Effector memory CD8-positive, alpha-beta T cell (primary cell): ENCODE results near the gene ZFP3.
"Not testable (repeated sequence)": the region's sequence is repeated elsewhere in the genome, so short reads cannot be mapped to it uniquely, and the experiment has no call there.

ENCODE experiments used
- ATAC-seq: fragments of 150-1000 bp; cut with Tn5 transposase; replicated peaks from 2 replicates; pipeline ENCODE4 v1.10.0; 2021; ENCODE audit warnings: mild to moderate bottlenecking, moderate library complexity
- DNase-seq, 3 experiments: peaks; one replicate each; pipeline ENCODE4 v3.0.0; 2021
- H3K27ac Mint-ChIP-seq, 2 donors: one replicate each; pipeline ENCODE4 v1.8.0; 2022; ENCODE audit warnings: mild to moderate bottlenecking in 2 of 2, mixed read lengths in 2 of 2, moderate library complexity in 2 of 2
- H3K27me3 Mint-ChIP-seq, 2 donors: one replicate each; pipeline ENCODE4 v1.8.0; 2022; ENCODE audit warnings: mixed read lengths in 2 of 2
- H3K36me3 Mint-ChIP-seq: one replicate; pipeline ENCODE4 v1.8.0; 2022; ENCODE audit warnings: mild to moderate bottlenecking, moderate library complexity, mixed read lengths; ENCODE audit not compliant: insufficient read depth
- H3K4me1 Mint-ChIP-seq, 2 donors: one replicate each; pipeline ENCODE4 v1.8.0; 2022; ENCODE audit warnings: low read depth in 2 of 2, mixed read lengths in 2 of 2
- H3K4me3 Mint-ChIP-seq, 2 donors: one replicate each; pipeline ENCODE4 v1.8.0; 2022; ENCODE audit warnings: mild to moderate bottlenecking in 2 of 2, mixed read lengths in 2 of 2, moderate library complexity in 2 of 2
- H3K9me3 Mint-ChIP-seq, 2 donors: one replicate each; pipeline ENCODE4 v1.8.0; 2022; ENCODE audit warnings: mixed read lengths in 2 of 2

Gene ZFP3

GRCh38 chr17:5097101-5097834 is 19.0 kb downstream of the ZFP3 start:
- ATAC-seq: peak; percentile 70
- peak in 2 of 3 experiments; percentile 15 to 16 for DNase-seq
- peaks cover 14 to 18% of the 10 kb centered on the region in 2 donors for H3K9me3 Mint-ChIP-seq

DNA sequence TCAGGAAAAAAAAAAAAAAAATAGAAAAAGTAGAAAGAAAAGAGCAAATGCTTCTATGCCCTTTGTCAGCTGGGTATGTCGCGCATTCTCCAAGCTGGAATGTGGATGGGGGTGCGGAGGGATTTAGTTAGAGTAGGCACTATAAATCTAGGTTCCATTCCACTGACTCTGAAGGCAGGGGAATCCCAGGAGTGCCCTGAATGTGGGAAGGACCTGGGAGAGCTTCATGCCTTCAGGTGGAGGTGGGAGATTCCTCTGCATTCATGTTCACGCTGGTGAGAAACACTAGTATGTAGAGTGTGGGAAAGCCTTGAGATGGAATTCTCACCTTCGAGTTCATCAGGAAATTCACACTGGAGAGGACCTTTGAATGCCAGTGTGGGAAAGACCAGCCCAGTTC is 21.0 kb downstream of the ZFP3 start:
- no peak for ATAC-seq
- Mint-ChIP-seq H3K4me1 (peaks cover 0 to 4% of the 10 kb centered on the region in 2 donors), H3K36me3 (no peaks in the 10 kb centered on the region), H3K27ac (no peak overlapping the region), H3K9me3 (peaks cover 9 to 11% of the 10 kb centered on the region in 2 donors), H3K4me3 (no peak overlapping the region), H3K27me3 (peaks cover 0 to 10% of the 10 kb centered on the region in 2 donors)
- DNase-seq: no peak

More at GRCh38 chr17:5097101-5097834, 19.0 kb downstream of the ZFP3 start:
- Mint-ChIP-seq H3K4me3 (peak overlapping the region; percentile 41 to 77), H3K4me1 (peaks cover 0 to 4% of the 10 kb centered on the region in 2 donors), H3K36me3 (no peaks in the 10 kb centered on the region), H3K27me3 (peaks cover 0 to 10% of the 10 kb centered on the region in 2 donors), H3K27ac (no peak overlapping the region)

DNA sequence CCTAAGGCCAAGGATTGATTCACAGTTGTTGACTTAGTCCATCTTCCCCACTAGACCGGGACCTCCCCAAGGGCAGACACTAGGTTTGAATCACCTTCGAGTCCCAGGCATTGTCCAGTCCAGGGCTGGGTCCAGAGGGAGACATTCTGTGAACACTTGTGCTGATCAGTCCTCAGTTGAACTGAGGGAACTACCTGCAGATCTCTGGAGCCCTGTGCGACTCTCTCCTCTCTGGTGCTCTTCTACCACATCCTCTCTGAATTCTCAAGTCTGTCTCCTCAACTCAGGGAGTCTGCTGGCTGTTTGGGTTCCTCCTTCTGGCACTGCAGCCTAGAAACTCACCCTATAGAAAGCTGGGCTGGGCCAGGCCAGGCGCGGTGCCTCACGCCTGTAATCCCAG is 22.6 kb downstream of the ZFP3 start:
- Mint-ChIP-seq H3K4me1 (peaks cover 0 to 4% of the 10 kb centered on the region in 2 donors), H3K9me3 (peaks cover 2 to 4% of the 10 kb centered on the region in 2 donors), H3K36me3 (peaks cover 3% of the 10 kb centered on the region), H3K4me3 (no peak overlapping the region), H3K27ac (no peak overlapping the region), H3K27me3 (peaks cover 0 to 10% of the 10 kb centered on the region in 2 donors)
- no peak for ATAC-seq
- no peak for DNase-seq

GRCh38 chr17:5110816-5111215 is 32.5 kb downstream of the ZFP3 start:
- H3K4me1 Mint-ChIP-seq: peaks cover 21 to 44% of the 10 kb centered on the region in 2 donors
- H3K27ac Mint-ChIP-seq: peak overlapping the region in 1 of 2 donors; percentile 81
- peak overlapping the region; percentile 77 to 90 for H3K4me3 Mint-ChIP-seq
- H3K9me3 Mint-ChIP-seq: no peaks in the 10 kb centered on the region
- peaks cover 15 to 16% of the 10 kb centered on the region in 2 donors for H3K27me3 Mint-ChIP-seq
- peaks cover 33% of the 10 kb centered on the region for H3K36me3 Mint-ChIP-seq
- DNase-seq: no peak
- ATAC-seq: no peak

- Mint-ChIP-seq H3K9me3 (no peaks in the 10 kb centered on the region), H3K4me3 (peak within 1 kb of the TSS; percentile 77 to 90)
Measured at GRCh38 chr17:5111402-5112204, 33.3 kb downstream of the ZFP3 start, which contains the start of gene ZNF232. ZNF232 (minus strand) TSS chr17:5111878; CDS start chr17:5111822, 56 bp downstream.

DNA sequence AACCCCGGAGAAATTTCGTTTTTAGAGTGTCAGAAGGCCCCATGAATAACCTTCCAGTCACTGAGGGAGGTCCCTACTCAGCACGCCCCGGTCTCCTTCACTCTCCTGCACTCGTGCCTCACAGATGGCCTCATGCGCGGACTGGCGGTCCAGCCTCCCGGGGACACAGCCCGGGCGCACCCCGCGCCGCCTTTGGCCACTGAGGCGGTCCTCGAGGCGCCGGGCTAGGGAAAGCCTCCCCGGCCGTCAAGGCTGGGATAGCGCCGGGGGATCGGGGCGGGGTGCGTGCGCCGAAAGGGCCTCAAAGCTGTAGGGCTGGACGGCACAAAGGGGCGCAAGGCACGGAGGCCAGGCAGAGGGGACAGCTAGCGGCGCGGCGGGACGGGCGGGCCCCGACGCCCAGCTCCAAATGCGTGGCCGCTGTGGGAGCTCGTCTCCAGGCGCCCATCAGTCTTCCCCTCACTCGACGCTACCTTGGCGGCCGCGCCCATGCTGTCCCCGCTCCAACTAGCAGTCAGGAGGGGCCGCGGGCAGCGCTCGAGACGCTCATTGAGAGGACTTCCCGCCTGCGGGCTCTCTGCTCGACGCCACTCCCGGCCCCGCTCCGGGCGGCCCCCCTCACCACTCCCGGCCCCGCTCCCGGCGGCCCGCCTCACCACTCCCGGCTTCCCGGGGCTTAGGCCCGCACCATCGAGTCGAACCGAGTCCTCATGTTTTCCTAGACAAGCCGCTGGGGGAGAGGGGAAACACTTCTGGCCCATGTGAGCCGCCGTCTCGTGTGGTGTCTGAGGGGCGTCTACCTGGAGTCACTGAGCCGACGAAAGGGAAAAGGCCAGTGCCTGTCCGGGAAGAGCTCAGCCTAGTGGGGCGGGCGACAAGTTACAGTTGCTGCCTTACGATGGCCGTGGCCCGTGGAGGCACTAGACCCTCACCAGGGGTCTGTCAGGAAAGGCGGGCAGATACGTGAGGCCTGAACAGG is 37.7 kb downstream of the ZFP3 start, which contains the start of gene USP6:
Gene USP6, plus strand, starts transcription at position 360 of the 979 bp plus-strand sequence. CDS start 14,336 bp downstream, outside the sequence.
- H3K9me3 Mint-ChIP-seq: no peaks in the 10 kb centered on the region
- H3K4me3 Mint-ChIP-seq: peak within 1 kb of the TSS in 1 of 2 donors; percentile 18
- H3K27ac Mint-ChIP-seq: no peak within 1 kb of the TSS
- H3K4me1 Mint-ChIP-seq: peaks cover 8 to 14% of the 10 kb centered on the region in 2 donors
- no peak for ATAC-seq
- H3K27me3 Mint-ChIP-seq: peaks cover 31 to 41% of the 10 kb centered on the region in 2 donors
- no peak for DNase-seq
- H3K36me3 Mint-ChIP-seq: peaks cover 8% of the 10 kb centered on the region

More at GRCh38 chr17:5111402-5112204, 33.3 kb downstream of the ZFP3 start, which contains the start of gene ZNF232:
- Mint-ChIP-seq H3K27me3 (peaks cover 20 to 23% of the 10 kb centered on the region in 2 donors), H3K4me1 (peaks cover 21 to 44% of the 10 kb centered on the region in 2 donors), H3K36me3 (peaks cover 28% of the 10 kb centered on the region), H3K27ac (peak within 1 kb of the TSS; percentile 81 to 83)
- peak; percentile 91 for ATAC-seq
- peak; percentile 81 to 82 (median 82) for DNase-seq

GRCh38 chr17:5118219-5118618 is 40.0 kb downstream of the ZFP3 start:
- H3K27me3 Mint-ChIP-seq: peaks cover 44 to 59% of the 10 kb centered on the region in 2 donors
- ATAC-seq (no peak), DNase-seq (no peak)

GRCh38 chr17:5120036-5120435 is 41.8 kb downstream of the ZFP3 start:
- H3K9me3 Mint-ChIP-seq: no peaks in the 10 kb centered on the region
- H3K27ac Mint-ChIP-seq: no peak overlapping the region
- peaks cover 0 to 1% of the 10 kb centered on the region in 2 donors for H3K4me1 Mint-ChIP-seq
- ATAC-seq (no peak), DNase-seq (no peak)
- peaks cover 3% of the 10 kb centered on the region for H3K36me3 Mint-ChIP-seq
- H3K4me3 Mint-ChIP-seq: no peak overlapping the region
- H3K27me3 Mint-ChIP-seq: peaks cover 35 to 66% of the 10 kb centered on the region in 2 donors

More at GRCh38 chr17:5118219-5118618, 40.0 kb downstream of the ZFP3 start:
- Mint-ChIP-seq H3K4me3 (no peak overlapping the region), H3K27ac (no peak overlapping the region), H3K4me1 (peaks cover 0 to 1% of the 10 kb centered on the region in 2 donors), H3K9me3 (no peaks in the 10 kb centered on the region), H3K36me3 (peaks cover 3% of the 10 kb centered on the region)

DNA sequence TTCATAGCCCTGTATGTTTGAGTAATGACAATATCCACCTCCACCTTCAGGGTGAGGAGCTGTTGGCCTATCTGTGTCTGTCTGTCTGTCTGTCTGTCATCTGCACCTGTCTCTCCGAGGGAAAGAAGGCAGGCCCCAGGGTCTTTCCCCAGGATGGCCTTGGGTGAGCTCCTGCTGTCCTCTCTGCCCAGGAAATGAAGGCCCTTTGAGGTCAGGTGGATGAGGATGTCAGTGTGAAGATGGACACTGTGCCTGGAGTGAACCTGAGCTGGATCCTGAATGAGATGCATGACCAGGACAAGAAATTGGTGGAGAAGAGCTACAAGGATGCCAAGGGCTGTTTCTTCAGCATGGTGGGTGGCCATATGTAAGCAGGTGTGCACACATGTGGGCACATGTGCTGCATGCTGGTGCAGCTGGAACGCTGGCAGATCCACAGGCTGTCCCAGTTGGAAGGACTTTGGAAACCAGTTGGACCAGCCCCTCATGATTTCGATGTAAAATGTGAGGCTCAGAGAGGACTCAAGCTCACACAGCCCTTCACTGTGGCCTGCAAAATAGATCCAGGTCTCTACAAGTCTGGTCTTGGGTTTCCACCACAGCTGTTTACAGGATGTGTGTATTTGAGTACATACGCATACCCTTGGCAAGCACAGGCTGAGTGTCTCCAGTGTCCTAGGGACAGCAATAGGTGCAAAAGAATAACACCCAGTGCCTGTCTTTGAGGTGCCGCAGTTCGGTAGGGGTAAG is 42.3 kb downstream of the ZFP3 start:
- not testable (repeated sequence) for H3K36me3 Mint-ChIP-seq, H3K4me3 Mint-ChIP-seq, DNase-seq, H3K4me1 Mint-ChIP-seq, H3K9me3 Mint-ChIP-seq, ATAC-seq, H3K27ac Mint-ChIP-seq
- H3K27me3 Mint-ChIP-seq: peaks cover 29 to 61% of the 10 kb centered on the region in 2 donors

- DNase-seq: no peak
- H3K4me3 Mint-ChIP-seq: peak overlapping the region; percentile 25 to 48
- no peak for ATAC-seq
- peaks cover 3% of the 10 kb centered on the region for H3K36me3 Mint-ChIP-seq
- H3K27me3 Mint-ChIP-seq: peaks cover 27 to 54% of the 10 kb centered on the region in 2 donors
- H3K27ac Mint-ChIP-seq: no peak overlapping the region
- H3K4me1 Mint-ChIP-seq: peaks cover 0 to 1% of the 10 kb centered on the region in 2 donors
- H3K9me3 Mint-ChIP-seq: no peaks in the 10 kb centered on the region
Measured at GRCh38 chr17:5121186-5121841, 43.0 kb downstream of the ZFP3 start.

- Mint-ChIP-seq H3K4me3 (peak overlapping the region; percentile 25 to 48), H3K27me3 (peaks cover 21 to 50% of the 10 kb centered on the region in 2 donors)
- not testable (repeated sequence) for H3K4me1 Mint-ChIP-seq, H3K36me3 Mint-ChIP-seq, DNase-seq, ATAC-seq, H3K9me3 Mint-ChIP-seq, H3K27ac Mint-ChIP-seq
Measured at GRCh38 chr17:5122056-5122455, 43.8 kb downstream of the ZFP3 start.
